ENCODE measurements around the gene SLC38A4. TPM values are rescaled to one million over a fixed set of nuclear protein-coding genes. Genes with fewer than 3 reads are reported as not detected.

The SLC38A4 gene
- total RNA-seq, 1 experiment from 2014 or later: 0.96 TPM

- no peak overlapping the region for H2BK120ac ChIP-seq (ENCODE audit: low read depth, low read length, poor library complexity, severe bottlenecking)
- no peaks in the 10 kb centered on the region for H3K79me1 ChIP-seq (ENCODE audit: insufficient read depth, low read depth, low read length, poor library complexity, severe bottlenecking)
- no peak overlapping the region for H3K27ac ChIP-seq (ENCODE audit: insufficient read length, low read depth, low read length)
- H2AK5ac ChIP-seq (ENCODE audit: insufficient read length, low read length): no peak overlapping the region
- no peak overlapping the region for H3K9ac ChIP-seq (ENCODE audit: extremely low read depth, insufficient read length, low read length)
- no peaks in the 10 kb centered on the region for H3K4me1 ChIP-seq (ENCODE audit: insufficient read depth, low read length)
- no peak overlapping the region for H2BK20ac ChIP-seq (ENCODE audit: low read depth, low read length, poor library complexity, severe bottlenecking)
- H3K36me3 Mint-ChIP-seq (ENCODE audit: insufficient read depth in 1 of 3, low read depth in 3 of 3): peaks cover 0 to 9% (median 2%) of the 10 kb centered on the region in 3 experiments; a peak in 3 of 7 replicates
- no CpG with 5 or more reads among the region's 3 CpGs for WGBS (ENCODE audit: extremely low coverage, insufficient read length, low lambda C conversion rate)
- H3K27me3 ChIP-seq (ENCODE audit: insufficient read depth, low read length): no peaks in the 10 kb centered on the region
- H3K18ac ChIP-seq (ENCODE audit: insufficient read length, low read depth, low read length): no peak overlapping the region
- no peaks in the 10 kb centered on the region for H3K79me2 ChIP-seq (ENCODE audit: insufficient read depth, low read length)
- peaks cover 10 to 17% of the 10 kb centered on the region in 2 experiments; a peak in 4 of 5 replicates for H3K9me3 Mint-ChIP-seq
- H3K23me2 ChIP-seq (ENCODE audit: insufficient read length, low read depth, low read length, poor library complexity, severe bottlenecking): no peaks in the 10 kb centered on the region
- H3K27ac Mint-ChIP-seq: no peak overlapping the region
- peaks cover 3 to 6% of the 10 kb centered on the region in 2 experiments; a peak in 3 of 4 replicates for H3K4me1 Mint-ChIP-seq
- H4K20me1 ChIP-seq (ENCODE audit: control insufficient read depth, insufficient read depth, insufficient read length): no peaks in the 10 kb centered on the region
- H2BK5ac ChIP-seq (ENCODE audit: insufficient read length, low read length): no peak overlapping the region
- no peak overlapping the region for H3K56ac ChIP-seq (ENCODE audit: insufficient read length, low read depth, low read length)
- TF ChIP-seq CTCF (conservative IDR thresholded peaks at IDR 0.05): no peak
- H3K14ac ChIP-seq (ENCODE audit: insufficient read depth, low read length): no peak overlapping the region
- no peak overlapping the region for H4K8ac ChIP-seq (replicated peaks; ENCODE audit: insufficient read length, low read depth, low read length)
- H3T11ph ChIP-seq (ENCODE audit: low read length): no peak overlapping the region
- H3K4ac ChIP-seq (ENCODE audit: low read depth, low read length): no peak overlapping the region
- H3K27me3 Mint-ChIP-seq (ENCODE audit: low read depth): no peaks in the 10 kb centered on the region
- no peak overlapping the region for H2AFZ ChIP-seq (ENCODE audit: low read length)
- H2BK12ac ChIP-seq (ENCODE audit: insufficient read length, low read depth, low read length): no peak overlapping the region
- H3K4me3 Mint-ChIP-seq: no peak overlapping the region
- DNase-seq: no peak
- no peak overlapping the region for H4K91ac ChIP-seq (ENCODE audit: insufficient read length, low read depth, low read length)
- no peaks in the 10 kb centered on the region for H3K9me3 ChIP-seq (ENCODE audit: control insufficient read depth, low read depth, low read length)
- no peak overlapping the region for H3K4me2 ChIP-seq (ENCODE audit: insufficient read depth, insufficient read length, low read length)
- H4K5ac ChIP-seq (ENCODE audit: insufficient read length, low read depth, low read length): no peak overlapping the region
- H2BK15ac ChIP-seq (ENCODE audit: low read depth, low read length): no peak overlapping the region
- no peak overlapping the region for H3K23ac ChIP-seq (ENCODE audit: insufficient read length, low read depth, low read length)
Measured at GRCh38 chr12:46843811-46844210, 18.0 kb upstream of the SLC38A4 start.
